Body of pancreas (tissue), 4 donors: ENCODE results near the gene GNAZ.

Experiments
- POLR2A ChIP-seq, 3 donors: fragments of 450-650 bp; IDR thresholded peaks; one replicate each; pipeline ENCODE4 v1.6.1; 2016; ENCODE audit warnings: antibody characterized with exemption in 3 of 3, mild to moderate bottlenecking in 2 of 3
- TF ChIP-seq, protein P1 (sequence below), 7 experiments: fragments of 450-650 bp in 4 of 7; fragments of 200-600 bp in 3 of 7; sonication (generic) in 3 of 7; IDR thresholded peaks; one replicate each; pipeline ENCODE4 v1.5.1; 2016 to 2019; ENCODE audit warnings: antibody characterized with exemption in 7 of 7

DNA sequence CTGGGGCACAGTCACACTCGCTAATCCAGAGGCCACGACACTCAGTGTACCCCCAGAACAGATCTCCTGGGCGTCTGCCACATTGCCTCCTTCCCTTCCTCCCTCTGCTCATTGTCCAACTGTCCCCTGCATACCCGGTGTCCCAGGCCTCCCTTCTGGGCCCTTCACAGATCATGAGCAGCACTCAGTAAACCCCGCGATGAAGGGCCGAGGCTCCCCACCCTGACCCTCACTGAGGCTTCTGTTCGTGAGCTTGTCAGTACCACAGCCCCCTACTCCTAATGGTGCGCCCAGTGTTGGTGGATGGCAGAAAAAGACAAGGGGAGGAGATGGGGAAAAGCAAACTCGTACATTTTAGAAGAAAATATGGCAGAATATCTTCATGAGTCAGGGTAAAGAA lies 58.8 kb downstream of the GNAZ start:
- TF ChIP-seq, protein P1, sequence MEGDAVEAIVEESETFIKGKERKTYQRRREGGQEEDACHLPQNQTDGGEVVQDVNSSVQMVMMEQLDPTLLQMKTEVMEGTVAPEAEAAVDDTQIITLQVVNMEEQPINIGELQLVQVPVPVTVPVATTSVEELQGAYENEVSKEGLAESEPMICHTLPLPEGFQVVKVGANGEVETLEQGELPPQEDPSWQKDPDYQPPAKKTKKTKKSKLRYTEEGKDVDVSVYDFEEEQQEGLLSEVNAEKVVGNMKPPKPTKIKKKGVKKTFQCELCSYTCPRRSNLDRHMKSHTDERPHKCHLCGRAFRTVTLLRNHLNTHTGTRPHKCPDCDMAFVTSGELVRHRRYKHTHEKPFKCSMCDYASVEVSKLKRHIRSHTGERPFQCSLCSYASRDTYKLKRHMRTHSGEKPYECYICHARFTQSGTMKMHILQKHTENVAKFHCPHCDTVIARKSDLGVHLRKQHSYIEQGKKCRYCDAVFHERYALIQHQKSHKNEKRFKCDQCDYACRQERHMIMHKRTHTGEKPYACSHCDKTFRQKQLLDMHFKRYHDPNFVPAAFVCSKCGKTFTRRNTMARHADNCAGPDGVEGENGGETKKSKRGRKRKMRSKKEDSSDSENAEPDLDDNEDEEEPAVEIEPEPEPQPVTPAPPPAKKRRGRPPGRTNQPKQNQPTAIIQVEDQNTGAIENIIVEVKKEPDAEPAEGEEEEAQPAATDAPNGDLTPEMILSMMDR (IDR thresholded peaks at IDR 0.05): no peak
- TF ChIP-seq POLR2A (IDR thresholded peaks at IDR 0.05): no peak
